ENCODE data around the gene PIP5K1C. TPM values are rescaled to one million over a fixed set of nuclear protein-coding genes. Genes with fewer than 3 reads are reported as not detected.
"Not testable (repeated sequence)": the region's sequence is repeated elsewhere in the genome, so short reads cannot be mapped to it uniquely, and the experiment has no call there.

The PIP5K1C gene
- total RNA-seq, 1 experiment from 2014 or later = 23.6 TPM

DNA sequence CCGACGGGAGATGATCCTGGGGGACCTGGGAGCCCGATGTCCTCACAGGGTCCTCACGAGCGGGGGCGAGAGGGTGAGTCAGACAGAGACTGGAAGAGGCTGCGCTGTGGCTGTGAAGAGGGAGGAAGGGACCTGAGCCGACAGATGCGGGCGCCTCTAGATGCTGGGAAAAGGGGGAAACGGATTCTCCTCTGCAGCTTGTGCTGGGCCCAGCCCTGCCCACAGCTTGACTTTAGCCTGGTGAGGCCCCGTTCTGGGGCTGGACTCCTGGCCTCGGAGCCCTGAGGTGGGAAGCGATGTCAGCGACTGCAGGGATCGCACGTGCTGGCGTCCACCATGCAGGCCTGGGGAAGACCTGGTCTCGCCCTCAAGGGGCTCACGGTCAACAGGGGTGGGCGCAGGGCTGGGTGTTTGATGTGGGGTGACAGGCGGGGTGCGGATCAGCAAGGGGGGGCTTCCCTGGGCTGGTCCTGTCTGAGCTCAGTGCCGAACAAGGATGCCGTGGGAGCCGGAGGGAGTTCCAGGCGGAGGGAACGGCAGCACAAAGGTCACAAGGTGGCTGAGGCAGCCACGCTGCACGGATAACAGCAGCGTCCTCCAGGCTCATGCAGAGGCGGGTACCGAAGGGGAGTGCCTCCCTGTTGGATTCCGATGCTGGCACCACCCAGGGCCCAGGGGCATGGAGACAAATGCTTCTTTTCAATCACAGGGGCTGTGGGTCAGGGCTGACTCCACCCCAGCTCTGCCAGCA, 31.8 kb downstream of the PIP5K1C start:
- H3K4me1 Mint-ChIP-seq (ENCODE audit: low read depth, unreplicated experiment) = no peaks in the 10 kb centered on the region
- H3K27ac Mint-ChIP-seq (ENCODE audit: unreplicated experiment) = no peak overlapping the region
- H3K36me3 Mint-ChIP-seq (ENCODE audit: insufficient read depth, unreplicated experiment) = peaks cover 4% of the 10 kb centered on the region
- BruUV-seq (replicated peaks) = no TSS peak
- intact Hi-C loops (cut with micrococcal nuclease; ENCODE audit: unreplicated experiment) = no loop called here
- H3K4me3 Mint-ChIP-seq (ENCODE audit: low read depth, unreplicated experiment) = no peak overlapping the region
- H3K9me3 Mint-ChIP-seq (ENCODE audit: low read depth, unreplicated experiment) = no peaks in the 10 kb centered on the region
- TF ChIP-seq, protein P1, sequence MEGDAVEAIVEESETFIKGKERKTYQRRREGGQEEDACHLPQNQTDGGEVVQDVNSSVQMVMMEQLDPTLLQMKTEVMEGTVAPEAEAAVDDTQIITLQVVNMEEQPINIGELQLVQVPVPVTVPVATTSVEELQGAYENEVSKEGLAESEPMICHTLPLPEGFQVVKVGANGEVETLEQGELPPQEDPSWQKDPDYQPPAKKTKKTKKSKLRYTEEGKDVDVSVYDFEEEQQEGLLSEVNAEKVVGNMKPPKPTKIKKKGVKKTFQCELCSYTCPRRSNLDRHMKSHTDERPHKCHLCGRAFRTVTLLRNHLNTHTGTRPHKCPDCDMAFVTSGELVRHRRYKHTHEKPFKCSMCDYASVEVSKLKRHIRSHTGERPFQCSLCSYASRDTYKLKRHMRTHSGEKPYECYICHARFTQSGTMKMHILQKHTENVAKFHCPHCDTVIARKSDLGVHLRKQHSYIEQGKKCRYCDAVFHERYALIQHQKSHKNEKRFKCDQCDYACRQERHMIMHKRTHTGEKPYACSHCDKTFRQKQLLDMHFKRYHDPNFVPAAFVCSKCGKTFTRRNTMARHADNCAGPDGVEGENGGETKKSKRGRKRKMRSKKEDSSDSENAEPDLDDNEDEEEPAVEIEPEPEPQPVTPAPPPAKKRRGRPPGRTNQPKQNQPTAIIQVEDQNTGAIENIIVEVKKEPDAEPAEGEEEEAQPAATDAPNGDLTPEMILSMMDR (IDR thresholded peaks at IDR 0.05; ENCODE audit: unreplicated experiment) = no peak
- H3K27me3 Mint-ChIP-seq (ENCODE audit: unreplicated experiment) = no peaks in the 10 kb centered on the region
- DNase-seq = no peak
- CTCF ChIA-PET = interaction anchor here (0.5 kb wide), 1 partner anchor 540 kb away, joined by 6 read pairs; no protein-coding TSS in a partner anchor

DNA sequence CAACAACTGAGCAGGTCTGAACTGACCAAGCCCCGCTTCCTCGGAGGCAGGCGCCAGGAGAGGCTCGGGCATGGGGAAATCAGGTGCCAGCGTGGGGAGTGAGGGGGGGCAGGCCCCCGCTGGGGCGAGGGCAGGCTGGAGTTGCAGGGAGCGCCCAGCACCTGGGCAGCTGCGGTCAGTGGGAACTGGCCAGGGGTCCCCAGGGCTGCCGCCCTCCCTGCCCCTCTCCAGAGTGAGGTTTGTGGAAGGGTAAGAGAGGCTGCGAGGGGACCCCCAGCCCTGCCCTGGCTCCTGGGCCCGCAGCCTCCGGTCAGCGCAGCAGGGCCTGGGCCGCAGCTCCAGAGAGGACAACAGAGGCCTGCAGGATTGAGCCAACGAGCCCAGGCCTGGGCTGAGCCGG, 32.5 kb downstream of the PIP5K1C start:
- TF ChIP-seq, protein P1 (IDR thresholded peaks at IDR 0.05; ENCODE audit: unreplicated experiment) = no peak
- no peaks in the 10 kb centered on the region for H3K27me3 Mint-ChIP-seq (ENCODE audit: unreplicated experiment)
- H3K4me3 Mint-ChIP-seq (ENCODE audit: low read depth, unreplicated experiment) = no peak overlapping the region
- no TSS peak for BruUV-seq (replicated peaks)
- CTCF ChIA-PET = interaction anchor here (0.5 kb wide), 1 partner anchor 541 kb away, joined by 6 read pairs; no protein-coding TSS in a partner anchor
- DNase-seq = no peak
- no peak overlapping the region for H3K27ac Mint-ChIP-seq (ENCODE audit: unreplicated experiment)
- H3K9me3 Mint-ChIP-seq (ENCODE audit: low read depth, unreplicated experiment) = no peaks in the 10 kb centered on the region
- peaks cover 4% of the 10 kb centered on the region for H3K36me3 Mint-ChIP-seq (ENCODE audit: insufficient read depth, unreplicated experiment)
- H3K4me1 Mint-ChIP-seq (ENCODE audit: low read depth, unreplicated experiment) = no peaks in the 10 kb centered on the region
- intact Hi-C loops (cut with micrococcal nuclease; ENCODE audit: unreplicated experiment) = no loop called here

DNA sequence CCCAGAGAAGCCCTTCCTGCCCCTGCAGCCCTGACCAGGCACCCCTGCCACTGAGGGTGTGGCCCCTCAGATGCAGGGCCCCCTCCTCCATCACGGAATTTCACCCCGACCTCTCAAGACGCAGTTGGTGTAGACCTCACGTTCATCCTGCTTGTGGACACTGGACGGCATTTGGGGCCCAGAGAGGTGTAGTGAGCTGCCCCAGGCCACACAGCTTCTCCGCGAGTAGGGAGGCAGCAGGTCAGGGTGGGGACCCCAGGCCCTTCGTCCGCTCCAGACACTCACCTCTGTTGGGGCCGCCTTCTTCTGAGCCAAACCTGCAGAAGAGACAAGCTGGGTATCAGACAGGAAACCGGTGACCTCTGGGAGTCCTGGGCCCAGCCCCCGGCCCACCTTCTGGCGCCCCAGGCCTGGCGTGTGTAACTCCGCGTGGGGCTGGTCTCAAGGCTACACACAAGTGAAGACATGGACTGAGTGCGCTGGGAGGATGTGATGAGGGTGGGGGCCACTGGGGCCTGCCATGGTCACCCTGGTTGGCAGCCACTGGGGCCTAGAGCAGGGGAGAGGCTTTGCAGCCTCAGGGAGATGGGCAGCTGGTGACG, 33.1 kb downstream of the PIP5K1C start:
- no TSS peak for BruUV-seq (replicated peaks)
- Mint-ChIP-seq H3K4me1 (ENCODE audit: low read depth, unreplicated experiment) (no peaks in the 10 kb centered on the region), H3K27ac (ENCODE audit: unreplicated experiment) (no peak overlapping the region), H3K36me3 (ENCODE audit: insufficient read depth, unreplicated experiment) (peaks cover 4% of the 10 kb centered on the region), H3K27me3 (ENCODE audit: unreplicated experiment) (no peaks in the 10 kb centered on the region), H3K4me3 (ENCODE audit: low read depth, unreplicated experiment) (no peak overlapping the region), H3K9me3 (ENCODE audit: low read depth, unreplicated experiment) (no peaks in the 10 kb centered on the region)
- TF ChIP-seq, protein P1 (IDR thresholded peaks at IDR 0.05; ENCODE audit: unreplicated experiment) = no peak
- intact Hi-C loops (cut with micrococcal nuclease; ENCODE audit: unreplicated experiment) = no loop called here
- DNase-seq = no peak
- CTCF ChIA-PET = no interaction called here

DNA sequence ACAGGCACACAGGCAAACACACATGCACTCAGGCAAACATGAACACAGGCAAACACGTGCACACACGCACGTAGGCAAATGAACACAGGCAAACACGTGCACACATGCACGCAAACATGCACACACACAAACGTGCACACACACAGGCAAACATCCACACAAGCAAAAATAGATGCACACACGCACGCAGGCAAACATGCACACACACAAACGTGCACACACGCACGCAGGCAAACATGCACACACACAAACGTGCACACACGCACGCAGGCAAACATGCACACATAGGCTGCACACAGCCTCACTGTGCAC, 33.8 kb downstream of the PIP5K1C start:
- H3K4me3 Mint-ChIP-seq (ENCODE audit: low read depth, unreplicated experiment); intact Hi-C loops (cut with micrococcal nuclease; ENCODE audit: unreplicated experiment); H3K27ac Mint-ChIP-seq (ENCODE audit: unreplicated experiment): not testable (repeated sequence)

More for the DNA sequence above, 33.8 kb downstream of the PIP5K1C start:
- BruUV-seq (replicated peaks); H3K4me1 Mint-ChIP-seq (ENCODE audit: low read depth, unreplicated experiment); H3K36me3 Mint-ChIP-seq (ENCODE audit: insufficient read depth, unreplicated experiment); H3K27me3 Mint-ChIP-seq (ENCODE audit: unreplicated experiment); CTCF ChIA-PET; DNase-seq; H3K9me3 Mint-ChIP-seq (ENCODE audit: low read depth, unreplicated experiment): not testable (repeated sequence)
